ENCODE data around the gene CD47.

Gene CD47

GRCh38 chr3:108090701-108091497 is at the start of gene CD47:
TSS of gene CD47 (minus strand) at chr3:108091031. CDS start at chr3:108090908, 123 bp downstream.
- peak; percentile 96 for DNase-seq

- no peak for DNase-seq
These were observed 46.6 kb upstream of the CD47 start for GRCh38 chr3:108137460-108137814.

GRCh38 chr3:108136561-108137459 is 46.0 kb upstream of the CD47 start:
- no peak for DNase-seq

GRCh38 chr3:108134555-108134880 is 43.7 kb upstream of the CD47 start:
- DNase-seq: no peak

- DNase-seq: no peak
These were observed 43.2 kb upstream of the CD47 start for GRCh38 chr3:108133858-108134554.

GRCh38 chr3:108133048-108133369 is 42.2 kb upstream of the CD47 start:
- no peak for DNase-seq

GRCh38 chr3:108131475-108132134 is 40.8 kb upstream of the CD47 start:
- no peak for DNase-seq

- no peak for DNase-seq
These were observed 40.1 kb upstream of the CD47 start for GRCh38 chr3:108130701-108131474.

GRCh38 chr3:108130236-108130635 is 39.4 kb upstream of the CD47 start:
- no peak for DNase-seq

GRCh38 chr3:108127301-108127988 is 36.6 kb upstream of the CD47 start:
- DNase-seq: peak; percentile 66

GRCh38 chr3:108126348-108126747 is 35.5 kb upstream of the CD47 start:
- DNase-seq: no peak

GRCh38 chr3:108125550-108126071 is 34.8 kb upstream of the CD47 start:
- peak; percentile 65 for DNase-seq

GRCh38 chr3:108125153-108125543 is 34.3 kb upstream of the CD47 start:
- no peak for DNase-seq

GRCh38 chr3:108124337-108125152 is 33.7 kb upstream of the CD47 start:
- peak; percentile 80 for DNase-seq

GRCh38 chr3:108123326-108123725 is 32.5 kb upstream of the CD47 start:
- DNase-seq: no peak

GRCh38 chr3:108122276-108122675 is 31.4 kb upstream of the CD47 start:
- no peak for DNase-seq

- DNase-seq: no peak
These were observed 28.7 kb upstream of the CD47 start for GRCh38 chr3:108119398-108120104.

- DNase-seq: peak; percentile 46
These were observed 27.4 kb upstream of the CD47 start for GRCh38 chr3:108118038-108118768.

- no peak for DNase-seq
These were observed 26.5 kb upstream of the CD47 start for GRCh38 chr3:108117241-108117775.

Measured in stimulated activated CD4-positive, alpha-beta T cell treated with anti-CD3 and anti-CD28 coated beads, Interleukin-15, amount 100 ng/mL, for 24 hours (primary cell).